Liver (tissue), 9 donors: ENCODE data around the gene WDR41. TPM values are rescaled to one million over a fixed set of nuclear protein-coding genes. Genes with fewer than 3 reads are reported as not detected.

Experiments
- DNase-seq: peaks from one replicate; pipeline ENCODE4 v3.0.0-alpha.2; 2017; ENCODE audit warnings: low spot score
- H3K27ac ChIP-seq, 2 donors: one replicate each; pipeline ENCODE4 v1.7.0; 2013; ENCODE audit warnings: inconsistent platforms in 2 of 2, low read length in 2 of 2, control low read depth in 1 of 2, low read depth in 1 of 2, mild to moderate bottlenecking in 1 of 2
- H3K27me3 ChIP-seq, 4 donors: one replicate each; pipeline versions ENCODE4 v1.6.1 to v1.7.0; 2013; ENCODE audit warnings: low read length in 3 of 4, inconsistent platforms in 1 of 4, mild to moderate bottlenecking in 1 of 4, moderate library complexity in 1 of 4; ENCODE audit not compliant: control insufficient read depth in 4 of 4, insufficient read depth in 4 of 4
- H3K36me3 ChIP-seq, 4 donors: one replicate each; pipeline versions ENCODE4 v1.6.1 to v1.7.0; 2013; ENCODE audit warnings: low read length in 3 of 4, mild to moderate bottlenecking in 3 of 4, low read depth in 1 of 4, moderate library complexity in 1 of 4; ENCODE audit not compliant: control insufficient read depth in 4 of 4, insufficient read depth in 3 of 4
- H3K4me1 ChIP-seq, 4 donors: one replicate each; pipeline versions ENCODE4 v1.6.1 to v1.7.0; 2013; ENCODE audit warnings: low read length in 3 of 4, mild to moderate bottlenecking in 3 of 4, moderate library complexity in 1 of 4; ENCODE audit not compliant: control insufficient read depth in 4 of 4, insufficient read depth in 4 of 4
- H3K4me3 ChIP-seq, 3 donors: one replicate each; pipeline versions ENCODE4 v1.6.1 to v1.7.0; 2013; ENCODE audit warnings: low read length in 3 of 3, control low read depth in 1 of 3, low read depth in 1 of 3, mild to moderate bottlenecking in 1 of 3
- H3K9ac ChIP-seq, 2 donors: one replicate each; pipeline ENCODE4 v1.7.0; 2013; ENCODE audit warnings: low read length in 2 of 2, mild to moderate bottlenecking in 2 of 2, moderate library complexity in 2 of 2, control low read depth in 1 of 2, low read depth in 1 of 2
- H3K9me3 ChIP-seq, 4 donors: one replicate each; pipeline versions ENCODE4 v1.6.1 to v1.7.0; 2013; ENCODE audit warnings: low read length in 3 of 4; ENCODE audit not compliant: control insufficient read depth in 4 of 4
- ATF3 ChIP-seq: IDR thresholded peaks from 2 replicates; pipeline ENCODE4 v1.6.1; 2016; ENCODE audit warnings: antibody characterized with exemption
- CTCF ChIP-seq: fragments of 150-350 bp; IDR thresholded peaks from 2 replicates; pipeline ENCODE4 v1.5.1; 2017; ENCODE audit warnings: improper control_type of control experiment, low read depth, low read length; ENCODE audit not compliant: missing input control
- EGR1 ChIP-seq, 2 donors: IDR thresholded peaks; 2 replicates each; pipeline ENCODE4 v1.6.1; 2016 to 2018; ENCODE audit warnings: antibody characterized with exemption in 2 of 2, low read depth in 2 of 2
- FOXA1 ChIP-seq: IDR thresholded peaks from 2 replicates; pipeline ENCODE4 v1.6.1; 2016; ENCODE audit warnings: antibody characterized with exemption
- FOXA2 ChIP-seq: IDR thresholded peaks from 2 replicates; pipeline ENCODE4 v1.6.1; 2016; ENCODE audit warnings: antibody characterized with exemption
- GABPA ChIP-seq, 2 donors: IDR thresholded peaks in 1 of 2; conservative IDR thresholded peaks in 1 of 2; 2 replicates each; pipeline ENCODE4 v1.6.1; 2016; ENCODE audit warnings: antibody characterized with exemption in 2 of 2, mild to moderate bottlenecking in 1 of 2, moderate library complexity in 1 of 2
- HNF4A ChIP-seq, 2 donors: conservative IDR thresholded peaks; 2 replicates each; pipeline ENCODE4 v1.6.1; 2016; ENCODE audit warnings: antibody characterized with exemption in 2 of 2, mild to moderate bottlenecking in 2 of 2
- HNF4G ChIP-seq: IDR thresholded peaks from 2 replicates; pipeline ENCODE4 v1.6.1; 2016; ENCODE audit warnings: antibody characterized with exemption
- JUND ChIP-seq, 2 donors: IDR thresholded peaks; 2 replicates each; pipeline ENCODE4 v1.6.1; 2016; ENCODE audit warnings: antibody characterized with exemption in 2 of 2
- MAX ChIP-seq: IDR thresholded peaks from 2 replicates; pipeline ENCODE4 v1.6.1; 2016; ENCODE audit warnings: antibody characterized with exemption
- NR2F2 ChIP-seq: IDR thresholded peaks from 2 replicates; pipeline ENCODE4 v1.6.1; 2016; ENCODE audit warnings: antibody characterized with exemption
- RAD21 ChIP-seq, 2 donors: IDR thresholded peaks; 2 replicates each; pipeline ENCODE4 v1.6.1; 2016; ENCODE audit warnings: antibody characterized with exemption in 2 of 2, mild to moderate bottlenecking in 2 of 2
- REST ChIP-seq: IDR thresholded peaks from 2 replicates; pipeline ENCODE4 v1.6.1; 2016; ENCODE audit warnings: antibody characterized with exemption, mild to moderate bottlenecking
- RXRA ChIP-seq, 2 donors: IDR thresholded peaks; 2 replicates each; pipeline ENCODE4 v1.6.1; 2017 to 2018; ENCODE audit warnings: antibody characterized with exemption in 2 of 2, mild to moderate bottlenecking in 1 of 2
- SP1 ChIP-seq: IDR thresholded peaks from 2 replicates; pipeline ENCODE4 v1.6.1; 2018; ENCODE audit warnings: antibody characterized with exemption, mild to moderate bottlenecking
- TAF1 ChIP-seq: conservative IDR thresholded peaks from 2 replicates; pipeline ENCODE4 v1.6.1; 2016; ENCODE audit warnings: antibody characterized with exemption, mild to moderate bottlenecking
- YY1 ChIP-seq: IDR thresholded peaks from 2 replicates; pipeline ENCODE4 v1.6.1; 2016; ENCODE audit warnings: antibody characterized with exemption, mild to moderate bottlenecking
- ZBTB33 ChIP-seq: IDR thresholded peaks from 2 replicates; pipeline ENCODE4 v1.6.1; 2016; ENCODE audit warnings: antibody characterized with exemption
- WGBS: extraction: QIAGEN DNeasy Blood & Tissue Kit; methylation state at CpG from one replicate; pipeline ENCODE4 v1.1.7; 2013; 5-methylcytosine and 5-hydroxymethylcytosine counted together
- polyA plus RNA-seq, 2 donors: library from polyadenylated mRNA; stranded (reverse) in 1 of 2; unstranded in 1 of 2; fragments of 200-250 nt in 1 of 2; fragments of >200 nt in 1 of 2; fragmentation: Nextera tagmentation in 1 of 2; extraction: Ambion mirVana in 1 of 2; gene quantifications; one replicate each; pipeline versions ENCODE4 v1.2.1 to v1.2.3, GENCODE V29; 2013 to 2015
- total RNA-seq, 2 donors: library from RNA; depleted of rRNA; stranded (reverse); fragments of >200 nt; gene quantifications; one replicate each; pipeline ENCODE4 v1.2.3, GENCODE V29; 2014
- donor health status: healthy.
- donor health status: healthy.
- donor health status: healthy.
- donor health status: healthy.
- donor health status: healthy.

The WDR41 gene
- total and polyA plus RNA-seq, 4 donors = 8.1 to 21.2 (median 14.5) TPM

- no peak overlapping the region for H3K4me3 ChIP-seq
- 62% methylated on average over 13 of the region's 13 CpGs for WGBS
- TF ChIP-seq RAD21 (IDR thresholded peaks at IDR 0.05) (peak in 1 of 2 donors; percentile 11), FOXA2 (no peak), CTCF (no peak), MAX (no peak), JUND (IDR thresholded peaks at IDR 0.05) (no peak), ATF3 (no peak), FOXA1 (no peak), SP1 (no peak), HNF4G (no peak), HNF4A (conservative IDR thresholded peaks at IDR 0.05) (peak in 1 of 2 donors; percentile 28), NR2F2 (no peak), REST (no peak), EGR1 (IDR thresholded peaks at IDR 0.05; ENCODE audit: low read depth in 2 of 2) (no peak), RXRA (IDR thresholded peaks at IDR 0.05) (peak in 1 of 2 donors; percentile 10), ZBTB33 (no peak), GABPA (IDR thresholded peaks at IDR 0.05 in 1 of 2, conservative IDR thresholded peaks at IDR 0.05 in 1 of 2) (no peak), TAF1 (no peak), YY1 (peak; percentile 72)
- no peaks in the 10 kb centered on the region for H3K36me3 ChIP-seq
- no peaks in the 10 kb centered on the region for H3K9me3 ChIP-seq
- no peaks in the 10 kb centered on the region for H3K27me3 ChIP-seq
- no peak overlapping the region for H3K9ac ChIP-seq
- peaks cover 3 to 16% (median 12%) of the 10 kb centered on the region in 4 donors for H3K4me1 ChIP-seq
- DNase-seq = no peak
- no peak overlapping the region for H3K27ac ChIP-seq
These were observed 73.2 kb downstream of the WDR41 start for GRCh38 chr5:77418601-77419581.
